ENCODE results near the gene PRPF8.

DNA sequence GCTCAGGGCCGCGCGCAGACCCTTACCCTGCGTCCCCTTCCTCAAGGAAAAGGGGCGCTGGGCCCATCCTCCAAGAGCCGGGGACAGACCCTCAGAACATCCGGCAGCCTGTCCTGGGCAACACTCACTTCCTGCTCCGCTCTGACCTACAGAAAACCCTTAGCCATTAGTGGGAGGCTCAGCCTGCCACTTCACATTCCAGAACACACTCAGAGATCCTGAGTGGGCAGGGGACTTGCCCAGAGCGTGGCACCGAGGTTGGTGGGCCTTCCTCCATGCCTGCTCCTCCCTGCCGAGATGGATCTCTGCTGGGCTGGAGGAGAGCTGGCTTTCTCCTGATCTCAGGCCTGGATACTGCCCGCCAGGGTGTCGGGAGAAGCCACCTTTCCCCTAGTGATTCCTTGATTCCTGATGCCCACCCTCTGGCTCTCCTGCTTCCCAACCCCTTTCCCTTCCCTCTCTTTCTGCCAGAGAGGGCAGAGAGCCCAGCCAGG lies 40.6 kb downstream of the PRPF8 start:
- TF ChIP-seq, protein P1, sequence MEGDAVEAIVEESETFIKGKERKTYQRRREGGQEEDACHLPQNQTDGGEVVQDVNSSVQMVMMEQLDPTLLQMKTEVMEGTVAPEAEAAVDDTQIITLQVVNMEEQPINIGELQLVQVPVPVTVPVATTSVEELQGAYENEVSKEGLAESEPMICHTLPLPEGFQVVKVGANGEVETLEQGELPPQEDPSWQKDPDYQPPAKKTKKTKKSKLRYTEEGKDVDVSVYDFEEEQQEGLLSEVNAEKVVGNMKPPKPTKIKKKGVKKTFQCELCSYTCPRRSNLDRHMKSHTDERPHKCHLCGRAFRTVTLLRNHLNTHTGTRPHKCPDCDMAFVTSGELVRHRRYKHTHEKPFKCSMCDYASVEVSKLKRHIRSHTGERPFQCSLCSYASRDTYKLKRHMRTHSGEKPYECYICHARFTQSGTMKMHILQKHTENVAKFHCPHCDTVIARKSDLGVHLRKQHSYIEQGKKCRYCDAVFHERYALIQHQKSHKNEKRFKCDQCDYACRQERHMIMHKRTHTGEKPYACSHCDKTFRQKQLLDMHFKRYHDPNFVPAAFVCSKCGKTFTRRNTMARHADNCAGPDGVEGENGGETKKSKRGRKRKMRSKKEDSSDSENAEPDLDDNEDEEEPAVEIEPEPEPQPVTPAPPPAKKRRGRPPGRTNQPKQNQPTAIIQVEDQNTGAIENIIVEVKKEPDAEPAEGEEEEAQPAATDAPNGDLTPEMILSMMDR (conservative IDR thresholded peaks at IDR 0.05; ENCODE audit: low read depth, low read length), result no peak
- TF ChIP-seq EZH2phosphoT487 (IDR thresholded peaks at IDR 0.05; ENCODE audit: borderline replicate concordance, low read length), result no peak

Data from PC-3 (cell line).